HL-60 (cell line): ENCODE measurements around the gene MAP7.

Experiments
- DNase-seq, 2 experiments: peaks; one replicate each; pipeline ENCODE4 v3.0.0-alpha.2; 2010 to 2020; ENCODE audit warnings: low read depth in 1 of 2, low spot score in 1 of 2
- H3K27ac ChIP-seq: fragments of 250-450 bp; sonication (Bioruptor Pico); replicated peaks from 2 replicates; pipeline ENCODE4 v1.5.1; 2020; ENCODE audit warnings: mild to moderate bottlenecking, moderate library complexity
- H3K27me3 ChIP-seq: fragments of 250-450 bp; sonication (Bioruptor Pico); 2 replicates; pipeline ENCODE4 v1.5.1; 2021; ENCODE audit warnings: mild to moderate bottlenecking, moderate library complexity; ENCODE audit not compliant: insufficient read depth, poor library complexity, severe bottlenecking
- H3K4me3 ChIP-seq: replicated peaks from 2 replicates; pipeline ENCODE4 v1.5.1; 2011; ENCODE audit warnings: mild to moderate bottlenecking, control low read depth, low read length; ENCODE audit not compliant: insufficient read depth
- CTCF ChIP-seq: IDR thresholded peaks from one replicate; pipeline ENCODE4 v1.5.1; 2011; ENCODE audit warnings: low read length, control low read depth, inconsistent platforms; ENCODE audit not compliant: insufficient read depth
- GABPA ChIP-seq: IDR thresholded peaks from 2 replicates; pipeline ENCODE4 v1.6.1; 2012; ENCODE audit warnings: low read depth
- POLR2AphosphoS5 ChIP-seq: IDR thresholded peaks from 2 replicates; pipeline ENCODE4 v1.6.1; 2012; ENCODE audit warnings: low read depth
- REST ChIP-seq: IDR thresholded peaks from 2 replicates; pipeline ENCODE4 v1.6.1; 2012; ENCODE audit warnings: low read depth; ENCODE audit not compliant: insufficient replicate concordance
- SPI1 ChIP-seq: IDR thresholded peaks from 2 replicates; pipeline ENCODE4 v1.6.1; 2012; ENCODE audit warnings: low read depth, mild to moderate bottlenecking, borderline replicate concordance

Gene MAP7

GRCh38 chr6:136538836-136539235 is 11.4 kb downstream of the MAP7 start:
- TF ChIP-seq POLR2AphosphoS5 (no peak), CTCF (no peak), GABPA (no peak), SPI1 (no peak), REST (no peak)
- Histone ChIP-seq H3K4me3 (no peak overlapping the region), H3K27ac (no peak overlapping the region), H3K27me3 (peaks cover 2% of the 10 kb centered on the region)
- no peak for DNase-seq

GRCh38 chr6:136535880-136536650 is 14.2 kb downstream of the MAP7 start:
- Histone ChIP-seq H3K27me3 (peaks cover 6% of the 10 kb centered on the region), H3K4me3 (no peak overlapping the region), H3K27ac (no peak overlapping the region)
- DNase-seq: no peak
- TF ChIP-seq REST (no peak), SPI1 (no peak), GABPA (no peak), POLR2AphosphoS5 (no peak), CTCF (no peak)

GRCh38 chr6:136535017-136535765 is 15.0 kb downstream of the MAP7 start:
- H3K27me3 ChIP-seq: peaks cover 6% of the 10 kb centered on the region
- no peak overlapping the region for H3K27ac ChIP-seq
- DNase-seq: no peak
- TF ChIP-seq SPI1 (no peak), CTCF (no peak), POLR2AphosphoS5 (no peak), REST (no peak), GABPA (no peak)
- no peak overlapping the region for H3K4me3 ChIP-seq
